ENCODE results near the gene MLLT1.

MLLT1 gene

DNA sequence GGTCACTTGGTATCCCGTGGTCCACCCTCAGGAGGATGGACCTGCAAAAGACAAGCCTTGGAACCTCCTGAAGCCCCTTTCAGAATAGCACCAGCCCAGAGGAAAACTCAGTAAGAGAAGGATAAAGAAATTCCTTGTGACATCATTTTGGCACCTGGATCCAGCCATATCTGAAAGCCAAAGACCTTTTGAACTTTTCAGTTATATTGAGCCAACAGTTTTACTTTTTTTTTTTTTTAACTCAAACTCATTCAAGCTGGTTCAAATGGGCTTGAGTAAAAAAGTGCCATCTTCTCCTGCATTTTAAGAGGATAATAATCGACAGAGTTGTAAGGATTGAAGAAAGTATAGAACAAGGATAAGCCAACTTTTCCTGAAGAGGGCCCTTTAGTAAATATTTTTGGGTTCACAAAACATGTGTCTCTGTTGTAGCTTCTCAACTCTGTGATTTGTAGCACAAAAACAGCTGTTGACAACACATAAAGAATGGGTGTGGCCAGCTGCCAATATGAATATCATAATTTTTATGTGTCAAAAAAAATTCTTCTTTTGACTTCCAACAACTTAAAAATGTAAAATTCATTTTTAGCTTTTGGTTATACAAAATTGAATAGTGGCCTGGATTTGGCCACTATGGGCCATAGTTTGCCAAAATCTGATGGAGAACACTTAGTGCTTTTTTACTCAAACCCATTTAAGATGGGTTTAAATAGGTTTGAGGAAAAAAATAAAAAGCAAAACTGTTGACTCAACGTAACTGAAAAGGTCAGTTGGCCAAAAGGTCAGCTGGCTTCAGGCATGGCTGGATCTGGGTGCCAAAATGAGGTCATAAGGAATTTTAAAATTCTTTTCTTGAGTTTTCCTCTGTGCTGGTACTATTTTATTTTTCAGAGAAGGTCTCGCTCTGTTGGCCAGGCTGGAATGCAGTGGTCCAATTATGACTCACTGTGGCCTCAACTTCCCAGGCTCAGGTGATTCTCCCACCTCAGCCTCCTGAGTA lies 93.6 kb downstream of the MLLT1 start:
- ATAC-seq (ENCODE audit: low read depth) (no peak), DNase-seq (ENCODE audit: low spot score) (no peak)
- no peak overlapping the region for H3K27ac ChIP-seq (ENCODE audit: poor library complexity, severe bottlenecking)
- no peaks in the 10 kb centered on the region for H3K4me1 ChIP-seq (ENCODE audit: insufficient read depth, poor library complexity, severe bottlenecking)
- no peaks in the 10 kb centered on the region for H3K27me3 ChIP-seq (ENCODE audit: insufficient read depth, poor library complexity, severe bottlenecking)
- no peak overlapping the region for H3K4me3 ChIP-seq (ENCODE audit: severe bottlenecking)
- no peaks in the 10 kb centered on the region for H3K36me3 ChIP-seq (ENCODE audit: low read depth)
- H3K9me3 ChIP-seq (ENCODE audit: severe bottlenecking): no peaks in the 10 kb centered on the region
- TF ChIP-seq, protein P1, sequence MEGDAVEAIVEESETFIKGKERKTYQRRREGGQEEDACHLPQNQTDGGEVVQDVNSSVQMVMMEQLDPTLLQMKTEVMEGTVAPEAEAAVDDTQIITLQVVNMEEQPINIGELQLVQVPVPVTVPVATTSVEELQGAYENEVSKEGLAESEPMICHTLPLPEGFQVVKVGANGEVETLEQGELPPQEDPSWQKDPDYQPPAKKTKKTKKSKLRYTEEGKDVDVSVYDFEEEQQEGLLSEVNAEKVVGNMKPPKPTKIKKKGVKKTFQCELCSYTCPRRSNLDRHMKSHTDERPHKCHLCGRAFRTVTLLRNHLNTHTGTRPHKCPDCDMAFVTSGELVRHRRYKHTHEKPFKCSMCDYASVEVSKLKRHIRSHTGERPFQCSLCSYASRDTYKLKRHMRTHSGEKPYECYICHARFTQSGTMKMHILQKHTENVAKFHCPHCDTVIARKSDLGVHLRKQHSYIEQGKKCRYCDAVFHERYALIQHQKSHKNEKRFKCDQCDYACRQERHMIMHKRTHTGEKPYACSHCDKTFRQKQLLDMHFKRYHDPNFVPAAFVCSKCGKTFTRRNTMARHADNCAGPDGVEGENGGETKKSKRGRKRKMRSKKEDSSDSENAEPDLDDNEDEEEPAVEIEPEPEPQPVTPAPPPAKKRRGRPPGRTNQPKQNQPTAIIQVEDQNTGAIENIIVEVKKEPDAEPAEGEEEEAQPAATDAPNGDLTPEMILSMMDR (IDR thresholded peaks at IDR 0.05; ENCODE audit: poor library complexity, severe bottlenecking): no peak

DNA sequence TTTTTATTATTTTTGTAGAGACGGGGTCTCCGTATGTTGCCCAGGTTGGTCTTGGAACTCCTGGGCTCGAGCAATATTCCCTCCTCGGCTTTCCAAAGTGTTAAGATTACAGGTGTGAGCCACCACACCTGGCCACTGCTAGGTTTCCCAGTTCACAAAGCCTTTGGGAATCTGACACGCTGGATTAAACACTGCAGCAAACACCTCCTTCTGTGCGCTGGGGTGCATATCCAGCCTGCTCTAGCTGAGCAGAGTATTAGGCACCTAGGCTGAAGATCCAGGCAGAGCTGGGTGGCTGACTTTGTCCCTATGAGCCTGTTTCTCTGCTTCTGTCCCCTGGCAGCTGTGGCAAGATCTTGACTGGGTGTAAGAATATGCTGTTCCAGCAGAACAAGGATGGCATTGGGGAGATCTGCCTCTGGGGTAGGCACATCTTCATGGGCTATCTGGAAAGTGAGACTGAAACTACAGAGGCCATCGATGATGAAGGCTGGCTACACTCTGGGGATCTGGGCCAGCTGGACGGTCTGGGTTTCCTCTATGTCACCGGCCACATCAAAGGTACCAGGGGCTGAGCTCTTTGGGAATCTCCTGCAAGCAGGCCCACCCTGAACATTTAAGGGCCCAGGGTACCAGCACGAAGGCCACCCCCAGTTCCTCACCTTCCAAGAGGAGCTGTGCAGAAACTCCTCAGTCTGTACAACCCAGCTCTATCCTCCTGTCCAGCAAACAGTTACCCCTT lies 94.5 kb downstream of the MLLT1 start:
- DNase-seq (ENCODE audit: low spot score) (no peak), ATAC-seq (ENCODE audit: low read depth) (no peak)
- no peaks in the 10 kb centered on the region for H3K36me3 ChIP-seq (ENCODE audit: low read depth)
- H3K9me3 ChIP-seq (ENCODE audit: severe bottlenecking): no peaks in the 10 kb centered on the region
- no peak overlapping the region for H3K27ac ChIP-seq (ENCODE audit: poor library complexity, severe bottlenecking)
- H3K4me1 ChIP-seq (ENCODE audit: insufficient read depth, poor library complexity, severe bottlenecking): no peaks in the 10 kb centered on the region
- no peaks in the 10 kb centered on the region for H3K27me3 ChIP-seq (ENCODE audit: insufficient read depth, poor library complexity, severe bottlenecking)
- TF ChIP-seq, protein P1 (IDR thresholded peaks at IDR 0.05; ENCODE audit: poor library complexity, severe bottlenecking): no peak
- H3K4me3 ChIP-seq (ENCODE audit: severe bottlenecking): no peak overlapping the region

DNA sequence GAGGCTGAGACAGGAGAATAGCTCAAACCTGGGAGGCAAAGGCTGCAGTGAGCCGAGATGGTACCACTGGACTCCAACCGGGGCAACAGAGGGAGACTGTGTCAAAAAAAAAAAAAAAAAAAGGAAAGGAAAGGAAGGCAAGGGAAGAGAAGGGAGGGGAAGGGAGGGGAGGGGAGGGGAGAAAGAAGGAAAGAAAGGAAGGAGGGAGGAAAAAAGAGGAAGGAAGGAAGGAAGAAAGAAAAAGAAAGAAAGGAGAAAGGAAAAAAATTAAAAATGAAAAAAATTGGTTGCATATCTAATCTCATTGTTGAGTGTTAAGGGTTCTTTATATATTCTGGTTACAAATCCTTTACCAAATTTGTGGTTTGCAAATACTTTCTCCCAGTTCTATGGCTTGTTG lies 98.7 kb downstream of the MLLT1 start:
- ATAC-seq (ENCODE audit: low read depth) (no peak), DNase-seq (ENCODE audit: low spot score) (no peak)
- Histone ChIP-seq H3K27ac (ENCODE audit: poor library complexity, severe bottlenecking) (no peak overlapping the region), H3K4me3 (ENCODE audit: severe bottlenecking) (no peak overlapping the region), H3K4me1 (ENCODE audit: insufficient read depth, poor library complexity, severe bottlenecking) (no peaks in the 10 kb centered on the region), H3K9me3 (ENCODE audit: severe bottlenecking) (no peaks in the 10 kb centered on the region), H3K27me3 (ENCODE audit: insufficient read depth, poor library complexity, severe bottlenecking) (no peaks in the 10 kb centered on the region), H3K36me3 (ENCODE audit: low read depth) (no peaks in the 10 kb centered on the region)
- TF ChIP-seq, protein P1 (IDR thresholded peaks at IDR 0.05; ENCODE audit: poor library complexity, severe bottlenecking): no peak

DNA sequence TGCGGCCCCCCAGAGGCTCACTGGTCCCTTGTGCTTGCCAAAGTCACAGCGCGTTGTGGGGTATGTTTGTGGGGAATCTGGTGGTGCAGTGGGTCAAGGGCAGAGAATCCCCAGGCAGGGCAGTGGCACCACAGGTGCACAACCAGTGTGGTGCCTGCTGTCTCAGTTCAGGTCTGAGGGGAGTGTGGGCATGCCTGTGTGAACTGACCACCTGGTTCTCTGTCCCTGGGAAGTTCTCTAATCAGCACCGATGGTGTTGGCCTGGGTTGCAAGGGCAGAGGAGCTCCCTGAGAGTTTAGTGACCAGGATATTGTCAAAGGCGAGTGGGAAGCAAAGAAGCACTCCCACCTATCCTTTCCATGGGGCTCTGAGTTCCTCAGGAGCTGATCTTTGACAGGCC lies 106.6 kb downstream of the MLLT1 start:
- no peak overlapping the region for H3K4me3 ChIP-seq (ENCODE audit: severe bottlenecking)
- H3K27me3 ChIP-seq (ENCODE audit: insufficient read depth, poor library complexity, severe bottlenecking): no peaks in the 10 kb centered on the region
- TF ChIP-seq, protein P1 (IDR thresholded peaks at IDR 0.05; ENCODE audit: poor library complexity, severe bottlenecking): no peak
- H3K4me1 ChIP-seq (ENCODE audit: insufficient read depth, poor library complexity, severe bottlenecking): no peaks in the 10 kb centered on the region
- no peak overlapping the region for H3K27ac ChIP-seq (ENCODE audit: poor library complexity, severe bottlenecking)
- H3K9me3 ChIP-seq (ENCODE audit: severe bottlenecking): no peaks in the 10 kb centered on the region
- no peaks in the 10 kb centered on the region for H3K36me3 ChIP-seq (ENCODE audit: low read depth)
- ATAC-seq (ENCODE audit: low read depth) (no peak), DNase-seq (ENCODE audit: low spot score) (no peak)
